Stimulated activated naive CD4-positive, alpha-beta T cell (primary cell): ENCODE data around the gene PKM.
"Not testable (repeated sequence)": the region's sequence is repeated elsewhere in the genome, so short reads cannot be mapped to it uniquely, and the experiment has no call there.

Experiments used
- DNase-seq, 6 experiments: peaks; one replicate each; lab custom pipeline; 2025; lab: John Stamatoyannopoulos, UW

The PKM gene

GRCh38 chr15:72231066-72231832 lies at the start of gene PKM:
TSS of gene PKM (minus strand) at chr15:72231190. CDS start at chr15:72219097, 12,093 bp downstream.
- DNase-seq, result peak; percentile 80 to 90 (median 88)

GRCh38 chr15:72280751-72281150 lies 49.8 kb upstream of the PKM start:
- no peak for DNase-seq

- DNase-seq, result no peak
These were observed 47.7 kb upstream of the PKM start for GRCh38 chr15:72278737-72279136.

GRCh38 chr15:72276326-72276700 lies 45.3 kb upstream of the PKM start:
- DNase-seq, result no peak

GRCh38 chr15:72275635-72276325 lies 44.8 kb upstream of the PKM start:
- DNase-seq, result not testable (repeated sequence)

GRCh38 chr15:72272997-72273352 lies 42.0 kb upstream of the PKM start:
- DNase-seq, result no peak

GRCh38 chr15:72272213-72272996 lies 41.4 kb upstream of the PKM start, which contains the start of gene PARP6:
TSS of gene PARP6 (minus strand) at chr15:72272554. CDS start at chr15:72267477, 5,077 bp downstream.
- peak; percentile 96 to 99 (median 98) for DNase-seq

- DNase-seq, result peak in 1 of 6 experiments; percentile 25
These were observed 40.9 kb upstream of the PKM start for GRCh38 chr15:72271895-72272212.

GRCh38 chr15:72271221-72271620 lies 40.2 kb upstream of the PKM start:
- no peak for DNase-seq

- no peak for DNase-seq
These were observed 38.7 kb upstream of the PKM start for GRCh38 chr15:72269739-72270138.

- no peak for DNase-seq
These were observed 34.0 kb upstream of the PKM start for GRCh38 chr15:72265031-72265430.

GRCh38 chr15:72252663-72253299 lies 21.8 kb upstream of the PKM start:
- DNase-seq, result no peak

GRCh38 chr15:72249142-72249810 lies 18.3 kb upstream of the PKM start:
- DNase-seq, result no peak

GRCh38 chr15:72248514-72248913 lies 17.5 kb upstream of the PKM start:
- DNase-seq, result no peak

- no peak for DNase-seq
These were observed 11.9 kb upstream of the PKM start for GRCh38 chr15:72242775-72243370.

- DNase-seq, result no peak
These were observed 8.7 kb upstream of the PKM start for GRCh38 chr15:72239652-72240051.

- no peak for DNase-seq
These were observed 7.6 kb upstream of the PKM start for GRCh38 chr15:72238586-72238985.

GRCh38 chr15:72237853-72238224 lies 6.8 kb upstream of the PKM start:
- DNase-seq, result no peak

- no peak for DNase-seq
These were observed 6.3 kb upstream of the PKM start for GRCh38 chr15:72237029-72237852.

- DNase-seq, result no peak
These were observed 5.5 kb upstream of the PKM start for GRCh38 chr15:72236381-72237003.
